Activated CD4-positive, alpha-beta T cell treated with anti-CD3 and anti-CD28 coated beads, Interleukin-2, Interleukin-6, amounts not matched to agents 100 ng/mL and 50 ng/mL, durations not matched to agents 16 hours and 8 hours (primary cell): Measurements from ENCODE around the gene IGSF9.

Source experiments
- DNase-seq: peaks from one replicate; pipeline ENCODE4 v3.0.0-alpha.2; 2020

The IGSF9 gene

DNA sequence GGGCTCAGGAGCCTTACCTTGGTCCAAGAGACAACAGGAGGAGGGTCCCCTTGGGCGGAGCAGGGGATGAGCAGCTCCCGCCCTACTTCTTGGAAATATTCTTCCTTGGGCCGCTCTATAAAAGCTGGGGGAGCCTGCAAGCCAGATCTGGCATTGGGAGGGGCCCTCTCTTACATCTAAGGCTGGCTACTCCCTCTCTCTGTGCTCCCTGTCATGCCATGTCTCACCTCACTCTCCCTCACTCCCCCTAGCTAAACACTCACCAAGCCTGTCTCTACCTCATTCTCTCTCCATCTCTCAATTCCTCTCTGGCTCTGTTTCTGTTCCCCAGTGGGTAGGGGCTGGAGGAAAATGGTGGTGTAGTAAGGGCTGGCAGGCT is 13.6 kb downstream of the IGSF9 start:
- DNase-seq = no peak

DNA sequence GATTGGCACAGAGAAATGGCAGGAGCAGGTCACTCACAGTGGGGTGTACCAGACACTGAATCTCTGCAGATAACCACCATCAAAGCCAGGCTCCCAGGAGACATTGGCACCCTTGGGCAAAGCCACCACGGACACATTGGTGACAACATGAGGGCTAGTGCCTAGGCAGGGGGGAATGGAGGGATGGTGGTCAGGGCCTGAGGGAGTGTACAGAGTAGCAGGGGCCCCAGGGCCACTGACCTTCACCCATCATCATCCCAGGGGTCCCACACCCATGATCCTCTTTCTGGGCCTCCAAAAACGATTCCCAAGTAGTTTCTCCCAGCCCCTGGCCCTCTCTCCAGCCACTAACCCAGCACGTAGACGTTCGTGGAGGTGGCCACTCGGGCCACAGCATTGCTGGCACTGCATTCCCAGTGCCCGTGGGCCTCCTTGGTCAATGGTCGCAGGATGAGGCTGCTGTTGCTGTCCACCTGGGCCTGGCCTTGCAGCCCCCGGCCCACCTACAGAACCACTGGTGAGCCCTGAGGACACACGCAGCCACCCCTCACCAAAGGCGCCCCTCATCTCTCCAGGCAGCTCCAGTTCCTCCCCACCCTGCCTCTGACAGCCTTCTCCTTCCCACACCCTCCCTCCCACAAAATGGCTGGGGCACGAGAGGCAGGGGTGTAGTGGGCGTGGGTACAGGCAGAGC is 14.2 kb downstream of the IGSF9 start:
- DNase-seq = no peak

GRCh38 chr1:159930634-159931033 is 14.8 kb downstream of the IGSF9 start:
- no peak for DNase-seq

- no peak for DNase-seq
These were observed 15.2 kb downstream of the IGSF9 start for GRCh38 chr1:159930216-159930615.

- no peak for DNase-seq
These were observed 16.0 kb downstream of the IGSF9 start for GRCh38 chr1:159929155-159930051.

- DNase-seq = no peak
These were observed 16.8 kb downstream of the IGSF9 start for GRCh38 chr1:159928491-159929050.

DNA sequence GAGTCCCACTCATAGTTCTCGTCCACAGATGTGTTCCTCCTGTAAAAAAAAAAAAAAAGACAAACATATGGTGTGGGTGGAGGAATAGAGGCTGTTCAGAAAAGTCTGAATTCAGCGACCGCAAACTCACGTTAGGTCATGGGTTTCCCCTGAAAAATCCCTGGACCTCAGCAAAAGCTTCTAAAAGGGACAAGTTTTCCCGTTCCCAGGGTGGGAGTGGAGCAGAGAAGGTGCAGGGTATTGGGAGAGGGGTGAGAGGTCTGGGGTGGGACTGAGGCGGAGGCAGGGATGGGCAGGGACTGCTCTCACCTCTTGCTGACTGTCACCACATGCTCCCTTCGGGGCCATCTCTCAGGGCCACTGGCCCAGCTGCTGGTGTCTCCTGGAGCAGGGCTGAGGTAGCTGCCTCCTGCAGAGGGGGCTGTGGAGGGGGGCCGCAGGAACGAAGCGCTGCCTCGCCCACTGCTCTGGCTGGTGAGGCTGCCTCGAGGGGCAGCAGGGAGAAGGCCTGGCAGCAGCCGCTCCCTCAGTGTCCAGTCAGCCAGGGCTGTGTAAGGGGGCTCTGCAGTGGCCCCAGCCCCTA is 17.5 kb downstream of the IGSF9 start:
- DNase-seq = no peak

DNA sequence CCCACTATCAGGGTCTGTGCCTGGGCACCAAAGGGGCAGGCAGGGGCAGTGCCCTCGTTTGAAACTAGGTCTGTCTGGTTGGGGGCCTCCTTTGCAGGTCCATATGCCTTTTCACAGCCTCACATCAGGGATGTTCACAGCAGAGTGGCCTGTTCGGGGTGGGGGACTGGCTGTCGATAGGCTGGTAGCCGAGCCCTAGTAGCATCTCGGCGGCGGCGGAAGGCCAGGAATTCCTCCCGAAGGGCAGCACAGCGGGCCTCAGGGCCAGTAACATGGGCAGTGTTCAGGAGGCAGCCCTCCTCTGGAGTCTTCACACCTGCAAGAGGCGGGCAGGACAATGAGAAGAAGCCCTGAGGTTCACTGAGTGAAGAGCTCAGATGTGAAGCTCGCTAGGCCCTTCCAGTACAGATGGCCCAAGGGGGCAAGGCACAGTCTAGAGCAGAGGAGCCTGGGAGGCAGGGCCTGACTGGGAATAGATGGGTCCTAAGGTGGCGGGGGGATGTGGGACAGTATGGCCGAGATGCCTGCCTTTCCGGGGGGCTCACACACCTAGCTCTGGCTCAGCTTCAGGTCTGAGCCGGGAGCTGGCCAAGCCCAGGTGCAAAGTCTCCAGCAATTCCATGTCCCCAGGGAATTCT is 18.1 kb downstream of the IGSF9 start:
- no peak for DNase-seq

- no peak for DNase-seq
These were observed 19.7 kb downstream of the IGSF9 start for GRCh38 chr1:159925719-159926078.

DNA sequence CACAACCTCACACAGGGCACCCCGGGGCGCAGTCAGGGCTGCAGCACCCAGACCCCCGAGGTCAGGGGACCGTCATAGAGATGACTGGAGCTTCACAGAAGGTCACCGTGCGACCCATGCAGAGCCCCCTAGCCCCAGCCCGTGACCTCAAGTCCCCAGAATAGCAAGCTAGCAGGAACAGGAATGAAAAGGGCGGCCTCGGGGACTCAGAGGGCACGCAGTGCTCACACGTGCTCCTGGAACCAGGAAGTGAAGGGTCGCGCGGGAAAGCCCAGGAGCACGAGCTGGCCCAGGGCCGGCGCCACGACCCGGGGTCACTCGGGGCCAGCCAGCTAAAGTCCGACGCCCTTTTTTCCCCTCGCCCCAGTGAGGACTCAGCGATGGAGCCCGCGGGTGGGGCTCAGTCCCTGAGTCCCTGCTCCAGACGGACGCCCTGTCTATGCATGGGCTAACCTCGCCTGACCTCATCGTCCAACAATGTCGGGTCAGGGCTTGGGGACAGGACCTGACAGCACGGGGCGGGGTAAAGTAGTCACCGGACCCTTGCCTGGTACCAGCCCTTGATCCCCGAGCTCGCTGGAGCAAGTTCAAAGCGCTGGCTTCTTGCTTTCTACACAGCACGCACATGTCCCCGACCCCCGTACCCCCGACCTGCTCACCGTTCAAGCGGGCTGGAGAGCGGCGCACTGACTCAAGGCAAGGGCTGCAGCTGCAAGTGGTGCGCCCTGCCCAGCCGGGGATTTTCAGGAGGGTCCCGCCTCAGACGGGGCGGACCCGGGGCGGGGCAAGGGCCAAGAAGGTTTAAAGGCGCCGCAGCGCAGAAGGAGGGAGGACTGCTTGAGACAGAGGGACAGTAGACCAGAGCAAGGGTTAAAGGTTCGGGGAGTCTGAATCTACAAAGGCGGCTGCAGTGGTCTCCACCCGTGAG is 20.4 kb downstream of the IGSF9 start, which contains the start of gene TAGLN2:
TAGLN2 (minus strand) TSS at position 717 of the 928 bp plus-strand sequence. CDS start 4,998 bp downstream, outside the sequence.
- DNase-seq = peak; percentile 93

DNA sequence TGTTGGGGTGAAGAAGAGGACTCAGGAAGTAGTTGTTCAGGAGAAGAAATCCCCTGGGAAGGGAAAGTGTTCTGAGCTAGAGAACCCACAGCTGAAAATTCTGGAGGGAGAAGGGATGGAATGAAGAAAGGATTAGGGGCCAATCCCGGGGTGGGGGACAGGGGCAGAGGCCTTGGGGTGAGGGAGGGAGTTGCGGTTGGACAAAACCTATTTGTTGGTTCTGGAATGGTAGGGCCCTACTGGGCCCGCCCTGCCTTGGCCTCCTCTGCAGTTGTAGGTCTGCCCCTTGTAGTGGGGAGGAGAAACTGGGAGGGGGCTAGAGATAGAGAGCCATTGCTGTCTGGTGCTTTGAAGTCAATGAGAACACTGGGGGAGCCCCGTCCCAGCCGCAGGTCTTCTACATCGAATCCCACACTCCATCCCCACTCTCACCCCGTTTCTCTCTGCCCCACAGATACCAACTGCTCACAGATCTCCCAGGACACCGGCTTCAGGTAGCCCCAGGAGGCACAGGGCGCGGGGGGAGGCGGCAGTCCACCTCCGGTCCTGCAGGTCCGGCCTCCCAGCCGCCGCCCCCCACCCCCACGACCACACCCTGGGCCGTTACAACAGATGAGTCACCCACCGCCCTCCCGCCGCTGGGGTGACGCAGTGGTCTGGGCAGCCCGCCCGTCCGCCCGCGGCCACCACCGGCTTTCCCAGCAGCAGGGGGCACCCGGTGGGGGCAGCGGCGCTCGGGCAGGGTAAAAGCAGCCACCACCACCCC is 21.2 kb downstream of the IGSF9 start:
- DNase-seq = peak; percentile 71

GRCh38 chr1:159923203-159924024 is 22.0 kb downstream of the IGSF9 start:
- DNase-seq = peak; percentile 84

GRCh38 chr1:159922511-159923202 is 22.8 kb downstream of the IGSF9 start:
- DNase-seq = no peak

- DNase-seq = no peak
These were observed 23.5 kb downstream of the IGSF9 start for GRCh38 chr1:159921700-159922504.

DNA sequence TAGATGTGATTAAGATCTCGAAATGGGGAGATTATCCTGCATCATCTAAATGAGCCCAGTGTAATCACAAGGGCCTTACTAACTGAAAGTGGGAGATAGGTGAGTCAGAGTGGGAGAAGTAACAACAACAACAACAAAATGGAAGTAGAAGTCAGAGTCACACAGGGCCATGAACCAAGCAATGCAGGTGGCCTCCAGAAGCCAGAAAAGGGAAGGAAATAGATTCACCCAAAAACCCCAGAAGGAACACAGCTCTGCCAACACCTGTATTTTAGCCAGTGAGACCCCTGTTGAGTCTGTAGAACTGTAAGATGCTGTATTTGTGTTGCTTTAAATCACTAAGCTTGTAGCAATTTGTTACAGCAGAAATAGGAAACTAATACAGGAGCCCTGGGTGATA is 24.2 kb downstream of the IGSF9 start:
- DNase-seq = peak; percentile 63

GRCh38 chr1:159920651-159921050 is 24.8 kb downstream of the IGSF9 start:
- DNase-seq = no peak

DNA sequence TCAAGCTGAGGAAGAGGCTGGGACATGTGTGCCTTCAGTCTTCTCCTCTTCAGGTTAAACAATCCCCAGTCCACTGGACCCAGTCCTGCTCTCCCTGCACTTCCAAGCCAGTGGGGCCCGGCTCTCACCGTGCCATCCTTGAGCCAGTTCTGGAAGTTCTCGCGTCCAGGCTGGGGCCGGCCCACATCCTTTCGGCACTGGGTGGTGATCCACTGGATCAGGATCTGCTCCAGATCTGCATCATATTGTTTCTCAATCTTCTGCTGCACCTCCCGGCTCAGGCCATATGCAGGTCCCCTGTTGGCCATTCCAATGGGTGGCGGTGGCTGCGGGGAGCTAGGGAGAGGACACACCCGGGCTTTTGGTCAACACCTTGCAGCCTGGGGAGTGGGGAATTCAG is 25.2 kb downstream of the IGSF9 start:
- no peak for DNase-seq

DNA sequence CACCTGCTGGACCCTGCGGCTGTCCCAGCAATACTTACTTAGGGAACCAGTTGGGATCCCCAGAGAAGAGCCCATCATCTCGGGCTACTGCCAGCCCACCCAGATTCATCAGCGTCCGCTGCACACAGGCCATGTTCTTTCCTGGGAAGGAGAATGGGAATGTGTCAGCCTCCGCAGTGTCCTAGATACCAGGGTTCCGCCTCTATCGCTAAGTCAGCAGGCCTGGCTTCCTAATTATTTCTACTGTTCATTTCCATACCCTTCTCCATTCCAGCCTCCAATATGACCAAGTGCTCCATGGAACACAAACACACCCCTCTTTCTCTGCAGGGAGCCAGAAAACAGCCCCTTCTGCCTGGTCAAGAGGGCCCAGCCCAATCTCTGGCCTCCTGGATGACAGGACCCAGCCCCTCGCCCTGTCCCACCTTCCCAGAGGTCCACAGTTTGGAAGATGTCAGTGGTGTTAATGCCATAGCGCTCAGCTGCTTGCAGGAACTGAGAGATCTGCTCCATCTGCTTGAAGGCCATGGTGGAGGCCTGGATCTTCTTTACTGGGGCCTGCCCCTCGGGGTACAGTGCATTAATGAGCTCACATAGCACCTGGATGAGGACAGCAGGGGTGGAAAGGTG is 26.1 kb downstream of the IGSF9 start:
- DNase-seq = no peak
